Ascending aorta (tissue), 2 donors: ENCODE results near the gene KRT76. TPM values are rescaled to one million over a fixed set of nuclear protein-coding genes. Genes with fewer than 3 reads are reported as not detected.

Experiments
- DNase-seq, 2 donors: peaks; one replicate each; pipeline ENCODE4 v3.0.0-alpha.2; 2019; ENCODE audit warnings: low spot score in 2 of 2
- H3K27ac ChIP-seq, 2 donors: fragments of 200-600 bp; sonication (generic); one replicate each; pipeline ENCODE4 v1.5.1; 2016 to 2017; ENCODE audit warnings: mild to moderate bottlenecking in 1 of 2
- H3K27me3 ChIP-seq: fragments of 200-600 bp; sonication (generic); one replicate; pipeline ENCODE4 v1.5.1; 2017
- H3K36me3 ChIP-seq, 2 donors: fragments of 200-600 bp; sonication (generic); one replicate each; pipeline ENCODE4 v1.5.1; 2016
- H3K4me1 ChIP-seq, 2 donors: fragments of 200-600 bp; sonication (generic); one replicate each; pipeline ENCODE4 v1.5.1; 2016 to 2017; ENCODE audit warnings: mild to moderate bottlenecking in 1 of 2
- H3K4me3 ChIP-seq, 2 donors: fragments of 200-600 bp; sonication (generic); one replicate each; pipeline ENCODE4 v1.5.1; 2016 to 2017; ENCODE audit warnings: mild to moderate bottlenecking in 1 of 2
- H3K9me3 ChIP-seq, 2 donors: fragments of 200-600 bp; sonication (generic); one replicate each; pipeline ENCODE4 v1.5.1; 2016
- intact Hi-C: fragments of 100-400 bp; cut with DNase I; formaldehyde crosslinking; loops from one replicate; pipeline ENCODE4 v1.15.1; 2023
- total RNA-seq: library from RNA; depleted of rRNA; stranded (reverse); fragments of >200 nt; gene quantifications from one replicate; pipeline ENCODE4 v1.1.0, GENCODE V29; 2016
- TF ChIP-seq, protein P1 (sequence below), 3 experiments: fragments of 200-600 bp in 2 of 3; fragments of 450-650 bp in 1 of 3; sonication (generic) in 2 of 3; IDR thresholded peaks; one replicate each; pipeline ENCODE4 v1.5.1; 2016 to 2019; ENCODE audit warnings: antibody characterized with exemption in 3 of 3, mild to moderate bottlenecking in 1 of 3, moderate library complexity in 1 of 3

Gene KRT76
- total RNA-seq, 1 donor from 2014 or later: not detected

DNA sequence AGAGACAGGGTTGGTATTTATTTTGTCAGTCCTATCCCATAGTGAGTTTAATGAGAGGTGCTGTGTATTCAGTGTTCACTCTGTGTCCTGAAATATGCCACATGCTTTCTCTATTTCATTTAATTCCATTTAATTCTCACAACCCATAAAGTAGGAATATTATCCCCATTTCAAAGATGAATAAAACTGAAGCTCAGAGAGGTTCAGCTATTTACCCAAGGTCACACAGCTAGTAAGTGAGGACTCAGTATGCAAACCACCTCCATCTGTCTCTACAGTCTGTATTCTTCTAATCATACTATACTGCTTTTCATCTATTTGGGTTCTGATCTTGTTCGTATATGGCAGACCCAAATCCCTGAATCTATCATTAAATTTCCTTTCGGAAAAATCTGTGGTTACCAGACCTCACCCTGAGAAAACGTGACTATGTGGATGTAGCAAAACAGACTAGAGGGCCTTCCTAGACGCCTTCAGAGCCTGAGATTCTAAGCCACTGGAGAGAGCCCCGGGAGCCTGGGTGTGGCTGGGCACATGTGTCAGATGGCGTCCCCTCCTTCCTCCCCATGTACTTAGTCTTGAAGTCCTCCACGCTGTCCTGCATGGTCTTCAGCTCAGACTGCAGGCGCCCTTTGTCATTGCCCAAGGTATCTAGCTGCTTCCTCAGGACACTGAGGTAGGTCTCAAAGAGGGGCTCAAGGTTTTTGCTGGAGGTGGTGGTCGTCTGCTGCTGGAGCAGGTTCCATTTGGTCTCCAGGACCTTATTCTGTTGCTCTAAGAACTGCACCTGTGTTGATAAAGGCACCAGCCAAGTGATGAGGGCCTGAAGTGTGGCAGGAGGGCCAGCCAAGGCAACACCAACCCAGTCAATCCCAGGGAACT, 34.3 kb upstream of the KRT76 start:
- H3K27me3 ChIP-seq: no peaks in the 10 kb centered on the region
- no peaks in the 10 kb centered on the region for H3K9me3 ChIP-seq
- H3K4me3 ChIP-seq: no peak overlapping the region
- no peaks in the 10 kb centered on the region for H3K36me3 ChIP-seq
- H3K27ac ChIP-seq: no peak overlapping the region
- no peak for DNase-seq
- TF ChIP-seq, protein P1, sequence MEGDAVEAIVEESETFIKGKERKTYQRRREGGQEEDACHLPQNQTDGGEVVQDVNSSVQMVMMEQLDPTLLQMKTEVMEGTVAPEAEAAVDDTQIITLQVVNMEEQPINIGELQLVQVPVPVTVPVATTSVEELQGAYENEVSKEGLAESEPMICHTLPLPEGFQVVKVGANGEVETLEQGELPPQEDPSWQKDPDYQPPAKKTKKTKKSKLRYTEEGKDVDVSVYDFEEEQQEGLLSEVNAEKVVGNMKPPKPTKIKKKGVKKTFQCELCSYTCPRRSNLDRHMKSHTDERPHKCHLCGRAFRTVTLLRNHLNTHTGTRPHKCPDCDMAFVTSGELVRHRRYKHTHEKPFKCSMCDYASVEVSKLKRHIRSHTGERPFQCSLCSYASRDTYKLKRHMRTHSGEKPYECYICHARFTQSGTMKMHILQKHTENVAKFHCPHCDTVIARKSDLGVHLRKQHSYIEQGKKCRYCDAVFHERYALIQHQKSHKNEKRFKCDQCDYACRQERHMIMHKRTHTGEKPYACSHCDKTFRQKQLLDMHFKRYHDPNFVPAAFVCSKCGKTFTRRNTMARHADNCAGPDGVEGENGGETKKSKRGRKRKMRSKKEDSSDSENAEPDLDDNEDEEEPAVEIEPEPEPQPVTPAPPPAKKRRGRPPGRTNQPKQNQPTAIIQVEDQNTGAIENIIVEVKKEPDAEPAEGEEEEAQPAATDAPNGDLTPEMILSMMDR (IDR thresholded peaks at IDR 0.05): no peak
- H3K4me1 ChIP-seq: no peaks in the 10 kb centered on the region
- intact Hi-C loops: no loop called here

GRCh38 chr12:52810554-52810953, 33.4 kb upstream of the KRT76 start:
- no peaks in the 10 kb centered on the region for H3K4me1 ChIP-seq
- H3K9me3 ChIP-seq: no peaks in the 10 kb centered on the region
- TF ChIP-seq, protein P1 (IDR thresholded peaks at IDR 0.05): no peak
- H3K4me3 ChIP-seq: no peak overlapping the region
- no peak overlapping the region for H3K27ac ChIP-seq
- H3K36me3 ChIP-seq: no peaks in the 10 kb centered on the region
- no peak for DNase-seq
- no peaks in the 10 kb centered on the region for H3K27me3 ChIP-seq
- intact Hi-C loops: no loop called here

GRCh38 chr12:52809166-52809565, 32.0 kb upstream of the KRT76 start:
- TF ChIP-seq, protein P1 (IDR thresholded peaks at IDR 0.05): no peak
- no peak overlapping the region for H3K27ac ChIP-seq
- no peaks in the 10 kb centered on the region for H3K9me3 ChIP-seq
- H3K4me3 ChIP-seq: no peak overlapping the region
- H3K4me1 ChIP-seq: no peaks in the 10 kb centered on the region
- intact Hi-C loops: no loop called here
- H3K36me3 ChIP-seq: no peaks in the 10 kb centered on the region
- H3K27me3 ChIP-seq: no peaks in the 10 kb centered on the region
- no peak for DNase-seq

DNA sequence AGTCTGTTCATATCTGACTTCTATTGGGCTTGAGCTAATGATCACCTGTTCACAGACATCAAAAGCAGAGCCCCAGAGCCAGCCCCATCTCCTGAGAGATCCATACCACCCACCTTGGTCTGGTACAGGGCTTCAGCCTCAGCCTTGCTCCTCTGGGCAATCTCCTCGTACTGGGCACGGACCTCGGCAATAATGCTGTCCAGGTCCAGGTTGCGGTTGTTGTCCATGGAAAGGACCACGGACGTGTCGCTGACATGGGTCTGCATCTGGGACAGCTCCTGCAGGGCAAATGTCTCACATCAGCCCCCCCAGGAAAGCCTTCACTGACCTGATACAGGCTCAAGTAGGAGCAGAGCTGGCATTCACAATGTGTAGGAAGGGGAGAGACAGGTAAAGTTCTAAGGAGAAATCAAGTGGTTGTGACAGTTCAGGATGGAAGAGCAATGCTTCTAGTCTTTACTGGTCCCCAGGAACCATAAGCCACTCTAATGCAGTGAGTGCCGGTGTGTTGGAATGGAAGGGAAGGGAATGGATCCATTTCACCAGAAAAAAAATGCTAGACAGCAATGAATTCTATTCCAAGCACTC, 31.5 kb upstream of the KRT76 start:
- no peak for DNase-seq
- TF ChIP-seq, protein P1 (IDR thresholded peaks at IDR 0.05): no peak
- H3K4me3 ChIP-seq: no peak overlapping the region
- no peaks in the 10 kb centered on the region for H3K36me3 ChIP-seq
- H3K9me3 ChIP-seq: no peaks in the 10 kb centered on the region
- no peak overlapping the region for H3K27ac ChIP-seq
- intact Hi-C loops: no loop called here
- no peaks in the 10 kb centered on the region for H3K27me3 ChIP-seq
- no peaks in the 10 kb centered on the region for H3K4me1 ChIP-seq

DNA sequence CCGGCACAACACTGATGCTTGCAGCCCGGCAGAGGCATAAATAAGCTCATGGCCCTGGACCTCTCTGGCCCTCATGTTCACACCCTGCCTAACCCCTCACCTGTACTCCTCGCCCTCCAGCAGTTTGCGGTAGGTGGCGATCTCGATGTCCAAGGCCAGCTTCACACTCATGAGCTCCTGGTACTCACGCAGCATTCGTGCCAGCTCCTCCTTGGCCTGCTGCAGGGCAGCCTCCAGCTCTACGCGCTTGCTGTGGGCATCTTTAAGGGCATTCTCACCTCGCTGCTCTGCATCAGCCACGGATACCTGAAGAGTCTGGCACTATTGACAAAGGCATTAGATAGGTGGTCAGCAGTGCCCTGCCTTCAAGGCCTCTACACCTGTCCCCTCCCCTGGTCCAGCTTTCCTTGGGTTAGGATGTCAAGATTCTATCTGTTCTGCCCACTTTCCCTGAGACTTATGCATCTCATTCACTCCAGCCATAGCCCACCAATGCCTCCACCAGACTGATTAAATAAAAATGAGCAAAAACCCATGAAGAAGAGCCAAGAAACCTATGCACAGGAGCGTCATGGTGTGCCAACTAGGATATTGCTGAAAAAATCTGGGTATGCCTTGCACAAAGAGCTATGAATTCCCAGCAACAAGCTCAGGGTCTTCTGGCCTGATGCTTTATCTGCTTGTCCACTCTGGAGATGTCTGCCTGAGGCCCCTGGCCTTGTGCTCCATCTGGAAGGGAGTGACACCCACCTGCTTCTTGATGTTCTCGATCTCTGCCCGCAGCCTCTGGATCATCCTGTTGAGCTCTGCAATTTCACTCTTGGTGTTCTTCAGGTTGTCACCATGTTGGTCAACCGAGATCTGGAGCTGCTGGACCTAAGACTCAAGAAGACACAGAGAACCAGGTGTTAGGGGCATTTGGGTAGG, 30.7 kb upstream of the KRT76 start:
- Histone ChIP-seq H3K27me3 (no peaks in the 10 kb centered on the region), H3K9me3 (no peaks in the 10 kb centered on the region), H3K4me1 (no peaks in the 10 kb centered on the region), H3K27ac (no peak overlapping the region), H3K4me3 (no peak overlapping the region), H3K36me3 (no peaks in the 10 kb centered on the region)
- TF ChIP-seq, protein P1 (IDR thresholded peaks at IDR 0.05): no peak
- no peak for DNase-seq
- intact Hi-C loops: no loop called here
